ENCODE data around the gene SPTSSB. TPM values are rescaled to one million over a fixed set of nuclear protein-coding genes. Genes with fewer than 3 reads are reported as not detected.

Gene SPTSSB
- total RNA-seq, 4 donors from 2014 or later, result 0.39 to 0.74 TPM; not detected in 2

DNA sequence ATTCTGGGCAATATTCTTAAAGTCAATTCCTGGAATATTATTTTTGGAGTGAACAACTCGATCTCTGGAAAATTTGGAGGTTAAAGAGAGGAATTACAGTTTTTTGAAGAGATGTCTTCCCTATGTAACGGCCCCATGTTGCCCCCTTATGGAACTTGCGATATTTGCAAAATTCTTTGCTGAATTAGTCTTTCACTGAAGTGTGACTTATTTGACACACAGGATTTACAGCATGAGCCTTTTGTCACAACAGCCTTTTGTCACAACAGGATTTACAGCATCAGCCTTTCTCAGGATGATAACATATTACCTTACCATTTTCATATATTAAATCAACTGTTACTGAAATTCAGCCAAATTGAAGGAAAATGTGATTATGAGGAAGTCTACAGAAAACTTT is 37.8 kb upstream of the SPTSSB start:
- Histone ChIP-seq H3K9me3 (peaks cover 0 to 4% (median 0%) of the 10 kb centered on the region in 3 donors), H3K36me3 (no peaks in the 10 kb centered on the region), H3K27me3 (no peaks in the 10 kb centered on the region), H3K4me3 (no peak overlapping the region), H3K27ac (no peak overlapping the region), H3K4me1 (peaks cover 0 to 12% (median 5%) of the 10 kb centered on the region in 3 donors)
- TF ChIP-seq EP300 (IDR thresholded peaks at IDR 0.05), result no peak
- TF ChIP-seq, protein P1, sequence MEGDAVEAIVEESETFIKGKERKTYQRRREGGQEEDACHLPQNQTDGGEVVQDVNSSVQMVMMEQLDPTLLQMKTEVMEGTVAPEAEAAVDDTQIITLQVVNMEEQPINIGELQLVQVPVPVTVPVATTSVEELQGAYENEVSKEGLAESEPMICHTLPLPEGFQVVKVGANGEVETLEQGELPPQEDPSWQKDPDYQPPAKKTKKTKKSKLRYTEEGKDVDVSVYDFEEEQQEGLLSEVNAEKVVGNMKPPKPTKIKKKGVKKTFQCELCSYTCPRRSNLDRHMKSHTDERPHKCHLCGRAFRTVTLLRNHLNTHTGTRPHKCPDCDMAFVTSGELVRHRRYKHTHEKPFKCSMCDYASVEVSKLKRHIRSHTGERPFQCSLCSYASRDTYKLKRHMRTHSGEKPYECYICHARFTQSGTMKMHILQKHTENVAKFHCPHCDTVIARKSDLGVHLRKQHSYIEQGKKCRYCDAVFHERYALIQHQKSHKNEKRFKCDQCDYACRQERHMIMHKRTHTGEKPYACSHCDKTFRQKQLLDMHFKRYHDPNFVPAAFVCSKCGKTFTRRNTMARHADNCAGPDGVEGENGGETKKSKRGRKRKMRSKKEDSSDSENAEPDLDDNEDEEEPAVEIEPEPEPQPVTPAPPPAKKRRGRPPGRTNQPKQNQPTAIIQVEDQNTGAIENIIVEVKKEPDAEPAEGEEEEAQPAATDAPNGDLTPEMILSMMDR (IDR thresholded peaks at IDR 0.05), result peak in 3 of 4 experiments; percentile 14 to 36 (median 31)
- no peak for ATAC-seq
- 13 to 38% methylated on average over 3 of the region's 3 CpGs for WGBS, 2 donors (ENCODE audit: low coverage in 1 of 2)

DNA sequence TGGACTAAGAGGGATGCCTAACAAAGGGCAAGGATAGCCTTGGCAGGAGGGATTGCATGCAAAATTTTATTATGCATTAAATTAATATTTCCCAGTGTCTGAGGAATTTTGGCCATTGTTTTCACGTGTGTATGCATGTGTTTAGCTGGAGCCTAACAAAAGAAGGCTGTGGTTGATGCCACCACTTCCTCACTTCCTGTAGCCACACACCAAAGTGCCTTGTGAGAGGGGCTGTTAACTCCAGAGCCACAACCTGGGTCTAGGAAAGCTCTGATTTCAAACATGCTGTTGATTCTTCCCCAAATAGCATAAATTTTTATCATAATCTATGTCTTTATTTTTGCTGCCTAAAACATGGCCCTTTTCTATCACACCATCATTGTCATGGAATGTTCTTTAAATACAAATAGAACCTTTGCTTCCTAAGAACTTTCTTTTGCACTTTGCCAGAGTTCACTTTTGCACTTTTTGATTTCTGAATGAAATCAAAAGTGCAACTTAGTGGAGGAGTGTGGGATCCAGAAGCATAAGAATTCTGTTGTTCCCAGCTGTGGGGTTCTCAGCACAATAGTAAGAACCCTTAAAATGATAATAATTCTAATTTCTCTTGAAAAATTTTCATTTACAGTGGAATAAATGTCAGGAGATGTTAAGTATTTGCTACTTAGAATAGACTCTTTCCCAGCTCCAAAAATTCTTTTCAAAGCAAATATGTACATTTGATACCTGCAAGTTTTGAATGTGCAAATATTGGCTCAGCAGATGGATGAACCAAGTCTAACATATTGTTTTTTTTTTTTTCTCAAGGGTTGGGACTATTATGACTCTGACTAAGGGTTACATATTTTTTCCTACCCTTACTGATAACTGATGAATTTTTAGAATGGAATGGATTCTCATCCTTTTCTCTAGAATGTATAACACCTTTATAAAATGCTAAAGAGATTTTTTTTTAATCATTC is 35.6 kb upstream of the SPTSSB start:
- no peak overlapping the region for H3K4me3 ChIP-seq
- TF ChIP-seq POLR2A (IDR thresholded peaks at IDR 0.05) (no peak), EP300 (IDR thresholded peaks at IDR 0.05) (no peak), POLR2AphosphoS5 (IDR thresholded peaks at IDR 0.05) (no peak)
- TF ChIP-seq, protein P1 (IDR thresholded peaks at IDR 0.05), result no peak
- no peaks in the 10 kb centered on the region for H3K36me3 ChIP-seq
- H3K4me1 ChIP-seq, result no peaks in the 10 kb centered on the region
- no peak for ATAC-seq
- H3K27ac ChIP-seq, result no peak overlapping the region
- H3K27me3 ChIP-seq, result no peaks in the 10 kb centered on the region
- 29% methylated on average over 1 of the region's 1 CpG; no CpG with 5 or more reads in 1 of the 2 donors for WGBS, 2 donors (ENCODE audit: low coverage in 1 of 2)
- H3K9me3 ChIP-seq, result peaks cover 0 to 4% (median 0%) of the 10 kb centered on the region in 3 donors

DNA sequence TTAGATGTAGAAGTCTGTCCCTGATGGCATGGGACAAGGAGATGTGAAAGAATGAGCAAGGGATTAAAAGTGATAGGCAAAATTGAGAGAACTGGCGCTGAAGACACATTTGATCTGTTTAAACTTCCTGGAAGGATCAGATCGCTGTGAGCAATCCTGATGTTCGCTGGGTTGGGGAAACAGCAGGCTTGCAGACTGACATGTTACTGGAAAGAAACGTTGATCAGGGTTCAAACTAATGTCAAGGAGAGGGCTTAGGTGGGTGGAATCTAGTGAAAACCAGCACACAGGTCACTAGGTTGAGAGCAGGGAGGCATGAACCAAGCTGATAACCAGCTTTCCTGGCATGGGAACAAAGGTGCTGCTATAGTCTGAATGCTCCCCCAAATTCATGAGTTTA is 34.5 kb upstream of the SPTSSB start:
- H3K36me3 ChIP-seq, result no peaks in the 10 kb centered on the region
- H3K27me3 ChIP-seq, result no peaks in the 10 kb centered on the region
- H3K27ac ChIP-seq, result no peak overlapping the region
- no peak overlapping the region for H3K4me3 ChIP-seq
- no peak for ATAC-seq
- H3K9me3 ChIP-seq, result peaks cover 0 to 4% (median 0%) of the 10 kb centered on the region in 3 donors
- TF ChIP-seq EP300 (IDR thresholded peaks at IDR 0.05), result no peak
- no peak for TF ChIP-seq POLR2A (IDR thresholded peaks at IDR 0.05)
- TF ChIP-seq, protein P1 (IDR thresholded peaks at IDR 0.05), result no peak
- no peak for TF ChIP-seq POLR2AphosphoS5 (IDR thresholded peaks at IDR 0.05)
- no peaks in the 10 kb centered on the region for H3K4me1 ChIP-seq
- 83 to 91% methylated on average over 4 of the region's 4 CpGs for WGBS, 2 donors (ENCODE audit: low coverage in 1 of 2)

DNA sequence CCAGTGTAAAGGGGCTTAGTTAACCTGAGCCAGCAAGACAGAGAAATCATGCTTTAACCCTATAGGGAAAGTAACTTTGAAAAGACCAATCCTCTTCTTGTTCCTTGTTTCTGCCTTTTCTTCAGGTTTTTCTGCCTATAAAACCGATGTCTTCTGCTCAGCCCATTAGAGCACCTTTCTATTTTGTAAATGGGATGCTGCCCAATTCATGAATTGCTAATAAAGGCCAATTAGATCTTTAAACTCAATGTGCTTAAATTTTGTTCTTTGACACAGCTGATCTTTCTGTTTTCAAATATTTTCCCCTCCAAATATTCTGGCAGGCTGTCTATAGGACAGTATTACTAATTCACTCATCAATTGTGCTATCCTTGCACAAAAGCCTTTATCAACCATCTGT is 33.8 kb upstream of the SPTSSB start:
- 100% methylated on average over 1 of the region's 1 CpG for WGBS, 2 donors (ENCODE audit: low coverage in 1 of 2)
- H3K27ac ChIP-seq, result no peak overlapping the region

More for the DNA sequence above, 33.8 kb upstream of the SPTSSB start:
- ATAC-seq, result no peak
- TF ChIP-seq POLR2AphosphoS5 (IDR thresholded peaks at IDR 0.05), result no peak
- no peak for TF ChIP-seq POLR2A (IDR thresholded peaks at IDR 0.05)
- TF ChIP-seq, protein P1 (IDR thresholded peaks at IDR 0.05), result no peak
- peaks cover 0 to 4% (median 0%) of the 10 kb centered on the region in 3 donors for H3K9me3 ChIP-seq
- no peaks in the 10 kb centered on the region for H3K4me1 ChIP-seq
- H3K27me3 ChIP-seq, result no peaks in the 10 kb centered on the region
- no peaks in the 10 kb centered on the region for H3K36me3 ChIP-seq
- H3K4me3 ChIP-seq, result no peak overlapping the region

Measured in gastroesophageal sphincter (tissue), 4 donors.